Kidney (tissue), 14 donors: ENCODE measurements around the gene PKLR. TPM values are rescaled to one million over a fixed set of nuclear protein-coding genes. Genes with fewer than 3 reads are reported as not detected.

Experiments
- DNase-seq, 5 donors: peaks; one replicate each; pipeline ENCODE4 v3.0.0-alpha.2; 2013 to 2020
- FAIRE-seq: peaks from 2 replicates; lab custom pipeline; 2012; peaks lifted over from hg19 to GRCh38; lab: Jason Lieb, UNC
- H3K27ac ChIP-seq, 2 donors: one replicate each; pipeline ENCODE4 v1.7.0; 2013; ENCODE audit warnings: low read depth in 2 of 2, low read length in 2 of 2, inconsistent platforms in 1 of 2
- H3K27me3 ChIP-seq: one replicate; pipeline ENCODE4 v1.7.1; 2013; ENCODE audit warnings: low read length, inconsistent platforms; ENCODE audit not compliant: control insufficient read depth, insufficient read depth
- H3K36me3 ChIP-seq, 3 donors: one replicate each; pipeline versions ENCODE4 v1.7.0 to v1.7.1; 2013; ENCODE audit warnings: low read length in 3 of 3, control low read depth in 1 of 3, inconsistent platforms in 1 of 3; ENCODE audit not compliant: insufficient read depth in 3 of 3, control insufficient read depth in 2 of 3
- H3K4me1 ChIP-seq, 3 donors: one replicate each; pipeline versions ENCODE4 v1.7.0 to v1.7.1; 2013; ENCODE audit warnings: low read length in 3 of 3, inconsistent platforms in 1 of 3, low read depth in 1 of 3; ENCODE audit not compliant: control insufficient read depth in 2 of 3, insufficient read depth in 2 of 3
- H3K4me3 ChIP-seq, 3 donors: one replicate each; pipeline versions ENCODE4 v1.7.0 to v1.8.1; 2013; ENCODE audit warnings: low read length in 3 of 3, control low read depth in 1 of 3, inconsistent platforms in 1 of 3
- H3K9ac ChIP-seq, 3 donors: one replicate each; pipeline versions ENCODE4 v1.7.0 to v1.7.1; 2013; ENCODE audit warnings: low read length in 3 of 3, control low read depth in 1 of 3, inconsistent platforms in 1 of 3
- H3K9me3 ChIP-seq, 3 donors: one replicate each; pipeline versions ENCODE4 v1.7.0 to v1.7.1; 2013; ENCODE audit warnings: low read length in 3 of 3, control low read depth in 1 of 3, inconsistent platforms in 1 of 3; ENCODE audit not compliant: control insufficient read depth in 2 of 3, insufficient read depth in 1 of 3
- intact Hi-C: fragments of 100-400 bp; cut with DNase I; formaldehyde crosslinking; loops from one replicate; pipeline ENCODE4 v1.11.1; 2022
- polyA plus RNA-seq: library from polyadenylated mRNA; stranded (reverse); fragments of 350-450 nt; fragmentation: Illumina TruSeq; extraction: RNeasy Lipid Tissue Mini Kit (QIAGEN cat#74804); gene quantifications from one replicate; pipeline ENCODE4 v1.2.3, GENCODE V29; 2014; ENCODE audit warnings: low read depth, low replicate concordance; ENCODE audit not compliant: insufficient read depth
- total RNA-seq: library from RNA; stranded (reverse); fragmentation: NEBNext Ultra II Directional; extraction: Animal tissue kit (Norgen Biotek cat#: 25700); gene quantifications from one replicate; pipeline ENCODE4 v1.2.1, GENCODE V29; 2021
- TF ChIP-seq, protein P1 (sequence below): IDR thresholded peaks from 3 replicates; pipeline ENCODE4 v1.5.1; 2012; ENCODE audit warnings: mild to moderate bottlenecking, moderate library complexity, borderline replicate concordance; ENCODE audit not compliant: insufficient read depth; ENCODE audit errors: extremely low read depth
- donor health status: control.
- donor health status: control.
- donor health status: control.
- donor health status: control.
- donor health status: control.
- donor health status: DM: yes; HTN: yes; CAD: no.
- donor health status: Normal renal cell carcinoma (clear cell type).

PKLR gene
- total and polyA plus RNA-seq, 2 donors from 2014 or later = 0.82 to 19.9 TPM

DNA sequence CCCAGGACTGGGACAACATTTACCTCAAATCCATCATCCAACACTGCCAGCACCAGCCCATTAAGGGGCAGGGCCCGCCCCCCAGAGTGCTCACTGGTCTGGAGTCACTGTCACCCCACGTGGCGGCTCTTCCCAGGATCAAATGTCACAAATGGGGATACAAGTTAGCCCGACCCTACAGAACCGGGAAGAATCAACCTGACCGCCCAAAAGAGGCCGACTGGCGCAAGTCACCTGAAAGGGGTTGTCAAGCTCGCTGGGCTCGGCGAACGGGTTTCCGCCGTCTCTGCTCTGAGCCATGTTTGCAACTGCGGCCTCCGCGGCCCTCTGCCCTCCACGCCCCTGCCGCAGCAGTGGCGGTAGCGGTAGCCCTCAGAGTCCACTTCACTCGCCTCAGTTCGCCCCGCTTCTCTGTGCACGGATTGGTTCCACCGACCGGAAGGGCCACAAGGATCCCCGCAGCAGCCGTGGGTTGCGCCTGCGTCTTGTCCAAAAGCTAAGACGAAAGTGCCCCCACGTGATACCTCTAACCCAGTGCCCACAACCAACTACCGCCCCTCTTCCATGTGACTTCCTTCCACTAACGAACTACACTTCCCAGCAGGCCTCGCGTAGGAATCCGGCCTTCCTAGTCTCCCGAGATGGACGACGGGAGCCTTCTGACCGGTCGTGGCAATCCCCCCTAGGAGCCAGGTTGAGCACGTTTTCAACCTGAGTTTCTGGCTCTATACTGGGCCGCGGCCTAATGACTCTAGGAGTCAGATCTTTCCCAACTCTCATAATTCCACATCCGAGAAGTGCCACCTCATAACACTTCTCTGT, 39.2 kb downstream of the PKLR start, which contains the start of gene SCAMP3:
Gene SCAMP3 (minus strand): TSS at position 509 of the 822 bp plus-strand sequence. CDS start 209 bp downstream, at position 300.
- intact Hi-C loops = no loop called here
- Histone ChIP-seq H3K4me1 (peaks cover 0 to 15% (median 10%) of the 10 kb centered on the region in 3 donors), H3K27me3 (no peaks in the 10 kb centered on the region), H3K36me3 (peaks cover 2 to 38% (median 24%) of the 10 kb centered on the region in 3 donors), H3K9me3 (no peaks in the 10 kb centered on the region), H3K9ac (peak within 1 kb of the TSS; percentile 62 to 96 (median 86)), H3K27ac (peak within 1 kb of the TSS; percentile 44 to 66), H3K4me3 (peak within 1 kb of the TSS; percentile 84 to 99 (median 92))
- FAIRE-seq (peak; percentile 15), DNase-seq (peak; percentile 96 to 99 (median 97))
- TF ChIP-seq, protein P1, sequence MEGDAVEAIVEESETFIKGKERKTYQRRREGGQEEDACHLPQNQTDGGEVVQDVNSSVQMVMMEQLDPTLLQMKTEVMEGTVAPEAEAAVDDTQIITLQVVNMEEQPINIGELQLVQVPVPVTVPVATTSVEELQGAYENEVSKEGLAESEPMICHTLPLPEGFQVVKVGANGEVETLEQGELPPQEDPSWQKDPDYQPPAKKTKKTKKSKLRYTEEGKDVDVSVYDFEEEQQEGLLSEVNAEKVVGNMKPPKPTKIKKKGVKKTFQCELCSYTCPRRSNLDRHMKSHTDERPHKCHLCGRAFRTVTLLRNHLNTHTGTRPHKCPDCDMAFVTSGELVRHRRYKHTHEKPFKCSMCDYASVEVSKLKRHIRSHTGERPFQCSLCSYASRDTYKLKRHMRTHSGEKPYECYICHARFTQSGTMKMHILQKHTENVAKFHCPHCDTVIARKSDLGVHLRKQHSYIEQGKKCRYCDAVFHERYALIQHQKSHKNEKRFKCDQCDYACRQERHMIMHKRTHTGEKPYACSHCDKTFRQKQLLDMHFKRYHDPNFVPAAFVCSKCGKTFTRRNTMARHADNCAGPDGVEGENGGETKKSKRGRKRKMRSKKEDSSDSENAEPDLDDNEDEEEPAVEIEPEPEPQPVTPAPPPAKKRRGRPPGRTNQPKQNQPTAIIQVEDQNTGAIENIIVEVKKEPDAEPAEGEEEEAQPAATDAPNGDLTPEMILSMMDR = no peak

DNA sequence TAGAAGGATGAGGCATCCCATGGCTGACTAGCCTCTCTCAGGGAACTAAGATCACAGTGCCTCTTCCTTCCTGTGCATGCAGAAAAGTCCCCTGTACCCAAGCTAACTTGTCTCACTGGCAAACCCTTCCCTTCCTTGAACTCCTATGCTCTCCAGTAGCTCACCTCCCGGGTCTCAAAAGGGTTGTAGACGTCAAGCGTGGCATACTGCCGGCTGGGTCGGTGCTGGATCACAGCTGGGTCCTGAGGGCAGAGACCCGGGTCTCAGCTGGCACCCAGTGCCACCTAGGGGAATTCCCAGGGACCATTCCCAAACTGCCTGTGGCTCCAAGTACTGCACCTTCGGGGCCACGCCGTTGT, 39.8 kb downstream of the PKLR start:
- DNase-seq (no peak), FAIRE-seq (no peak)
- TF ChIP-seq, protein P1 = no peak
- intact Hi-C loops = no loop called here
- H3K36me3 ChIP-seq = peaks cover 2 to 32% (median 22%) of the 10 kb centered on the region in 3 donors
- peak overlapping the region; percentile 84 to 99 (median 92) for H3K4me3 ChIP-seq
- H3K9ac ChIP-seq = peak overlapping the region; percentile 62 to 96 (median 86)
- H3K27me3 ChIP-seq = no peaks in the 10 kb centered on the region
- peaks cover 0 to 15% (median 10%) of the 10 kb centered on the region in 3 donors for H3K4me1 ChIP-seq
- H3K9me3 ChIP-seq = no peaks in the 10 kb centered on the region
- peak overlapping the region; percentile 44 to 66 for H3K27ac ChIP-seq

DNA sequence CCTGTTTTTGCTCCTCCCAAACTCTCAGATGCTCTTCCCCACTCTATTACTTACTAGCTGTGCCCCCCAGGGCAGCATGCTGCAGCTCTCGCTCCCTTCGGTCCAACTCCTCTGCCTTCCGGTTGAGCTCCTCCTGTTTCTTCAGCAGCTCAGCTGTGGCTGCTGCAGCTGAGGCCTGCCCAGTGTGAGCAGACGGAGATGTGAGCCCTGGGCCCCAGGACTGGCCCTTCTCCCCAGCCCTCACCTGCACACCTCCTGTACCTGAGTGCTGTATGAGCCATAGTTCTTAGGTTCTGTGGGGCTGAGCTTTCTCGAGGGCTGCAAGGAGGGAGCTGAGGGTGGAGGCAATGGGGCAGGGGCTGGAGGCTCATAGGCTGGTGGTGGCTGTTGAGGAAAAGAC, 41.0 kb downstream of the PKLR start:
- no peaks in the 10 kb centered on the region for H3K27me3 ChIP-seq
- intact Hi-C loops = no loop called here
- peaks cover 0 to 20% (median 14%) of the 10 kb centered on the region in 3 donors for H3K4me1 ChIP-seq
- no peak for FAIRE-seq
- peak overlapping the region in 1 of 3 donors; percentile 99 for H3K4me3 ChIP-seq
- peak in 1 of 5 donors; percentile 42 for DNase-seq
- no peak overlapping the region for H3K27ac ChIP-seq
- TF ChIP-seq, protein P1 = no peak
- peaks cover 0 to 22% (median 13%) of the 10 kb centered on the region in 3 donors for H3K36me3 ChIP-seq
- H3K9me3 ChIP-seq = no peaks in the 10 kb centered on the region
- H3K9ac ChIP-seq = no peak overlapping the region
